ENCODE results near the gene ARHGAP42. TPM values are rescaled to one million over a fixed set of nuclear protein-coding genes. Genes with fewer than 3 reads are reported as not detected.

The ARHGAP42 gene
- total and polyA plus RNA-seq, 2 of the 13 experiments (the other 11 are each of a cell fraction or from before 2014, with no cell fraction given): 2.5 to 4.3 TPM

- FAIRE-seq: no peak
- no TSS peak for BruUV-seq (replicated peaks)
Measured at GRCh38 chr11:100640071-100640470, 47.0 kb upstream of the ARHGAP42 start.

More at GRCh38 chr11:100640071-100640470, 47.0 kb upstream of the ARHGAP42 start:
- no peaks in the 10 kb centered on the region for H3K9me3 ChIP-seq (ENCODE audit: low read length)
- no peak overlapping the region for H3K27ac ChIP-seq (ENCODE audit: extremely low read length, insufficient read depth, low read length)
- ChIA-PET POLR2A (no interaction called here), CTCF (ENCODE audit: low intra/inter-chr PET ratio, low total read pairs) (no interaction called here)
- H3K4me2 ChIP-seq (ENCODE audit: low read depth, low read length): no peak overlapping the region
- no peaks in the 10 kb centered on the region for H3K79me2 ChIP-seq (ENCODE audit: insufficient read depth, low read length)
- intact Hi-C loops (cut with micrococcal nuclease; ENCODE audit: unreplicated experiment): no loop called here
- H3K4me3 ChIP-seq (replicated peaks in 1 of 3; ENCODE audit: insufficient read depth in 1 of 3, low read depth in 2 of 3, low read length in 3 of 3): no peak overlapping the region
- 26% methylated on average over 2 of the region's 2 CpGs for WGBS (ENCODE audit: low lambda C conversion rate)
- no peaks in the 10 kb centered on the region for H4K20me1 ChIP-seq (ENCODE audit: insufficient read depth, low read length)
- H3K4me1 ChIP-seq (ENCODE audit: insufficient read depth, low read length): peaks cover 8% of the 10 kb centered on the region; the same call in 1 of the 2 replicates
- H2AFZ ChIP-seq (ENCODE audit: low read length): no peak overlapping the region
- TF ChIP-seq HCFC1 (IDR thresholded peaks at IDR 0.05; ENCODE audit: low read depth, low read length) (no peak), RAD21 (CRISPR knock-in tag; IDR thresholded peaks at IDR 0.05) (no peak), ZNF33B (CRISPR knock-in tag; IDR thresholded peaks at IDR 0.05) (no peak), PHF8 (CRISPR knock-in tag; IDR thresholded peaks at IDR 0.05) (no peak), MED1 (CRISPR knock-in tag; IDR thresholded peaks at IDR 0.05) (no peak), TMF1 (CRISPR knock-in tag; IDR thresholded peaks at IDR 0.05; ENCODE audit: low read depth) (no peak), SMAD1 (CRISPR knock-in tag; IDR thresholded peaks at IDR 0.05; ENCODE audit: borderline replicate concordance, low read depth) (no peak), PRDM10 (CRISPR knock-in tag; IDR thresholded peaks at IDR 0.05; ENCODE audit: low read depth) (no peak), RBM22 (optimal IDR thresholded peaks at IDR 0.05; ENCODE audit: low read length) (no peak)
- in situ Hi-C loops (cut with HindIII; ENCODE audit: extremely low pct_ligation_motif_present, low pct_unique_long_range_greater_than_20kb): no loop called here
- ATAC-seq: no peak
- no peaks in the 10 kb centered on the region for H3K36me3 ChIP-seq (replicated peaks in 1 of 2; ENCODE audit: control insufficient read depth in 1 of 2, insufficient read depth in 2 of 2, low read length in 2 of 2)
- H3K9ac ChIP-seq (ENCODE audit: insufficient read depth, low read depth, low read length): no peak overlapping the region
- DNase-seq (ENCODE audit: low spot score): no peak
- no peaks in the 10 kb centered on the region for H3K27me3 ChIP-seq (ENCODE audit: control insufficient read depth in 1 of 2, insufficient read depth in 2 of 2, low read length in 2 of 2)

All from HepG2 (cell line).